KMS-11 (cell line): ENCODE results near the gene MMP11.

Source experiments
- H2AFZ ChIP-seq: fragments of 200-600 bp; sonication (generic); 2 replicates; pipeline ENCODE4 v1.6.1; 2016; ENCODE audit warnings: antibody characterized with exemption, mixed run types, low read depth
- H3K27ac ChIP-seq: fragments of 200-600 bp; sonication (generic); 2 replicates; pipeline ENCODE4 v1.6.1; 2016; ENCODE audit warnings: mild to moderate bottlenecking, mixed run types
- H3K27me3 ChIP-seq: fragments of 200-600 bp; sonication (generic); 2 replicates; pipeline ENCODE4 v1.6.1; 2017; ENCODE audit warnings: mild to moderate bottlenecking, low read depth, mixed run types, moderate library complexity; ENCODE audit not compliant: insufficient read depth
- H3K36me3 ChIP-seq: fragments of 200-600 bp; sonication (generic); 2 replicates; pipeline ENCODE4 v1.6.1; 2017; ENCODE audit warnings: mild to moderate bottlenecking, mixed run types; ENCODE audit not compliant: insufficient read depth
- H3K4me1 ChIP-seq: fragments of 200-600 bp; sonication (generic); 2 replicates; pipeline ENCODE4 v1.6.1; 2016; ENCODE audit warnings: mild to moderate bottlenecking, low read depth, mixed run types; ENCODE audit not compliant: poor library complexity, severe bottlenecking
- H3K4me2 ChIP-seq: fragments of 200-600 bp; sonication (generic); 2 replicates; pipeline ENCODE4 v1.7.0; 2016; ENCODE audit warnings: mild to moderate bottlenecking, mixed run types
- H3K4me3 ChIP-seq: fragments of 200-600 bp; sonication (generic); IDR thresholded peaks from 2 replicates; pipeline ENCODE4 v1.6.1; 2017; ENCODE audit warnings: low read depth, low read length, mixed read lengths; ENCODE audit not compliant: insufficient read depth
- H3K79me2 ChIP-seq: fragments of 200-600 bp; sonication (generic); 2 replicates; pipeline ENCODE4 v1.6.1; 2016; ENCODE audit warnings: low read depth, mixed run types; ENCODE audit not compliant: insufficient read depth
- H3K9ac ChIP-seq: fragments of 200-600 bp; sonication (generic); 2 replicates; pipeline ENCODE4 v1.6.1; 2016; ENCODE audit warnings: mild to moderate bottlenecking, mixed run types
- H4K20me1 ChIP-seq: fragments of 200-600 bp; sonication (generic); 2 replicates; pipeline ENCODE4 v1.6.1; 2016; ENCODE audit warnings: mild to moderate bottlenecking, mixed run types; ENCODE audit not compliant: insufficient read depth
- TF ChIP-seq, protein P1 (sequence below): fragments of 200-600 bp; sonication (generic); conservative IDR thresholded peaks from 2 replicates; pipeline ENCODE4 v1.6.1; 2017; ENCODE audit warnings: low read depth, mild to moderate bottlenecking, antibody characterized with exemption, low read length, moderate library complexity, mixed read lengths

MMP11 gene

DNA sequence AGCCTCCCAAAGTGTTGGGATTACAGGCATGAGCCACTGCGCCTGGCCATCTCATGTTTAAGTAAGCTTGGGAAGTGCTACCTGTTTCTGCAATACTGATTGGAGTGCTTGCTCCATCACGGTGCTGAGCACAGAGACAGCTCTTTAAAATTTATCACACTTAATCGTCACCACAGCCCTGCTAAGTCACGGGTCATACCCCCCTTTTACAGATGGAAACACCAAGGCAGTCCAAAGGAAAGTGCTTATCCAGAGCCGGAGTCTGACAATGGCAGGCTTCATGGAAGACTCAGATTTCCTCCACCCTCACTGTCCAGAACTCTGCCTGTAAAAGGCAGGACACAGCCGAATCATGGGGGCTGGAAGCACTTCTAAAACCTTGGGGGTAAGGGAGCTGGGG lies 12.6 kb upstream of the MMP11 start:
- TF ChIP-seq, protein P1, sequence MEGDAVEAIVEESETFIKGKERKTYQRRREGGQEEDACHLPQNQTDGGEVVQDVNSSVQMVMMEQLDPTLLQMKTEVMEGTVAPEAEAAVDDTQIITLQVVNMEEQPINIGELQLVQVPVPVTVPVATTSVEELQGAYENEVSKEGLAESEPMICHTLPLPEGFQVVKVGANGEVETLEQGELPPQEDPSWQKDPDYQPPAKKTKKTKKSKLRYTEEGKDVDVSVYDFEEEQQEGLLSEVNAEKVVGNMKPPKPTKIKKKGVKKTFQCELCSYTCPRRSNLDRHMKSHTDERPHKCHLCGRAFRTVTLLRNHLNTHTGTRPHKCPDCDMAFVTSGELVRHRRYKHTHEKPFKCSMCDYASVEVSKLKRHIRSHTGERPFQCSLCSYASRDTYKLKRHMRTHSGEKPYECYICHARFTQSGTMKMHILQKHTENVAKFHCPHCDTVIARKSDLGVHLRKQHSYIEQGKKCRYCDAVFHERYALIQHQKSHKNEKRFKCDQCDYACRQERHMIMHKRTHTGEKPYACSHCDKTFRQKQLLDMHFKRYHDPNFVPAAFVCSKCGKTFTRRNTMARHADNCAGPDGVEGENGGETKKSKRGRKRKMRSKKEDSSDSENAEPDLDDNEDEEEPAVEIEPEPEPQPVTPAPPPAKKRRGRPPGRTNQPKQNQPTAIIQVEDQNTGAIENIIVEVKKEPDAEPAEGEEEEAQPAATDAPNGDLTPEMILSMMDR, result no peak
- no peak overlapping the region for H3K4me2 ChIP-seq
- H3K36me3 ChIP-seq, result no peaks in the 10 kb centered on the region
- no peak overlapping the region for H3K4me3 ChIP-seq
- H3K79me2 ChIP-seq, result no peaks in the 10 kb centered on the region
- H3K27ac ChIP-seq, result no peak overlapping the region
- no peaks in the 10 kb centered on the region for H3K27me3 ChIP-seq
- no peaks in the 10 kb centered on the region for H3K4me1 ChIP-seq
- H2AFZ ChIP-seq, result no peak overlapping the region
- no peaks in the 10 kb centered on the region for H4K20me1 ChIP-seq
- H3K9ac ChIP-seq, result no peak overlapping the region

- Histone ChIP-seq H3K4me3 (no peak within 1 kb of the TSS), H3K27ac (no peak within 1 kb of the TSS), H3K79me2 (peaks cover 11% of the 10 kb centered on the region), H3K27me3 (no peaks in the 10 kb centered on the region), H3K4me2 (no peak within 1 kb of the TSS), H3K4me1 (peaks cover 14% of the 10 kb centered on the region), H3K9ac (no peak within 1 kb of the TSS), H2AFZ (no peak within 1 kb of the TSS), H3K36me3 (no peaks in the 10 kb centered on the region), H4K20me1 (no peaks in the 10 kb centered on the region)
- TF ChIP-seq, protein P1, result no peak
Observed at GRCh38 chr22:23762842-23763578, 9.6 kb upstream of the MMP11 start, which contains the start of gene C22orf15. Gene C22orf15, plus strand, starts transcription at chr22:23762990. Its CDS starts 317 bp downstream, at chr22:23763307.

- no peak overlapping the region for H3K9ac ChIP-seq
- H3K4me2 ChIP-seq, result no peak overlapping the region
- H3K79me2 ChIP-seq, result peaks cover 11% of the 10 kb centered on the region
- no peaks in the 10 kb centered on the region for H4K20me1 ChIP-seq
- TF ChIP-seq, protein P1, result no peak
- H2AFZ ChIP-seq, result no peak overlapping the region
- H3K4me3 ChIP-seq, result no peak overlapping the region
- H3K27ac ChIP-seq, result no peak overlapping the region
- H3K4me1 ChIP-seq, result peaks cover 17% of the 10 kb centered on the region
- H3K27me3 ChIP-seq, result no peaks in the 10 kb centered on the region
- no peaks in the 10 kb centered on the region for H3K36me3 ChIP-seq
Observed at GRCh38 chr22:23763579-23763945, 9.1 kb upstream of the MMP11 start.

DNA sequence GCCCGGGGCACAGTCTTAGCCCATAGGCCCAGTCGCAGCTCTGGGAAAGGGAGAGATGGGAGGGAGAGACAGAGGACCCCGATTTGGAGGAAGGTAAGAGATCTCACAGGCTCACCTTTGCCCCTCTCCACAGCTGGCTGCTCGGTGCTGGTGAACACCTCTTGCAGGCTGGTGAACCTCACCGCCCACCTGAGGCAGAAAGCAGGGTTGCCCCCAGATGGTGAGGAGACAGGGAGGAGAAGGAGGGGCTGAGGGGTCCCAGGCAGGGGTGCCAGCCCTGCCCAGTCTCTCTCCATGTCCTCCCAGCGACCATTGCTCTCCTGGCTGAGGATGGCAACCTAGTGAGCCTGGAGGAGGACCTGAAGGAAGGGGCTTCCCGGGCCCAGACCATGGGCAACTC lies 8.7 kb upstream of the MMP11 start:
- Histone ChIP-seq H3K36me3 (no peaks in the 10 kb centered on the region), H3K27me3 (no peaks in the 10 kb centered on the region), H4K20me1 (no peaks in the 10 kb centered on the region), H2AFZ (no peak overlapping the region), H3K4me2 (no peak overlapping the region), H3K4me3 (no peak overlapping the region), H3K9ac (no peak overlapping the region), H3K79me2 (peaks cover 11% of the 10 kb centered on the region), H3K27ac (no peak overlapping the region), H3K4me1 (peaks cover 20% of the 10 kb centered on the region)
- TF ChIP-seq, protein P1, result no peak
